Cardiac muscle cell (in vitro differentiated cells and primary cell): ENCODE data around the gene FHOD1. TPM values are rescaled to one million over a fixed set of nuclear protein-coding genes. Genes with fewer than 3 reads are reported as not detected.

Source experiments
- DNase-seq, 2 donors: peaks; one replicate each; pipeline versions ENCODE4 v3.0.0 to v3.0.0-alpha.2; 2010 to 2017; ENCODE audit warnings: low read depth in 1 of 2, low spot score in 1 of 2
- H3K27ac ChIP-seq: fragments of 200-600 bp; sonication (generic); 2 replicates; pipeline ENCODE4 v1.5.1; 2016
- H3K27me3 ChIP-seq: fragments of 200-600 bp; sonication (generic); 2 replicates; pipeline ENCODE4 v1.6.0; 2016; ENCODE audit warnings: control low read depth
- H3K36me3 ChIP-seq: fragments of 200-600 bp; sonication (generic); 2 replicates; pipeline ENCODE4 v1.5.1; 2016; ENCODE audit warnings: control low read depth
- H3K4me1 ChIP-seq: fragments of 200-600 bp; sonication (generic); 2 replicates; pipeline ENCODE4 v1.8.1; 2017; ENCODE audit warnings: low read depth, mild to moderate bottlenecking, mixed run types
- H3K4me3 ChIP-seq: fragments of 200-600 bp; sonication (generic); 2 replicates; pipeline ENCODE4 v1.5.1; 2016; ENCODE audit warnings: mild to moderate bottlenecking
- H3K9me3 ChIP-seq: fragments of 200-600 bp; sonication (generic); 2 replicates; pipeline ENCODE4 v1.5.1; 2017; ENCODE audit warnings: low read depth, mild to moderate bottlenecking, control low read depth
- CTCF ChIP-seq: IDR thresholded peaks from 2 replicates; pipeline ENCODE4 v1.5.1; 2012; ENCODE audit warnings: low read depth, mild to moderate bottlenecking, low read length
- polyA plus RNA-seq: library from polyadenylated mRNA; unstranded; fragments of >200 nt; fragmentation: Nextera tagmentation; extraction: Ambion mirVana; gene quantifications from 2 replicates; pipeline ENCODE4 v1.2.1, GENCODE V29; 2016
- total RNA-seq: library from RNA; depleted of rRNA; stranded (reverse); fragments of >200 nt; gene quantifications from 2 replicates; pipeline ENCODE4 v1.2.3, GENCODE V29; 2016

The FHOD1 gene
- total and polyA plus RNA-seq, 2 experiments from 2014 or later, result 17.9 to 18.5 TPM

- H3K9me3 ChIP-seq, result no peaks in the 10 kb centered on the region
- H3K27me3 ChIP-seq, result no peaks in the 10 kb centered on the region
- no peaks in the 10 kb centered on the region for H3K36me3 ChIP-seq
- H3K27ac ChIP-seq, result no peak overlapping the region
- no peak overlapping the region for H3K4me3 ChIP-seq
- peaks cover 4% of the 10 kb centered on the region for H3K4me1 ChIP-seq
- DNase-seq, result peak; percentile 73 to 77
- TF ChIP-seq CTCF, result peak; percentile 69
Observed at GRCh38 chr16:67260426-67261063, 13.3 kb upstream of the FHOD1 start.

GRCh38 chr16:67259705-67260104 is 12.4 kb upstream of the FHOD1 start:
- Histone ChIP-seq H3K4me3 (no peak overlapping the region), H3K9me3 (no peaks in the 10 kb centered on the region), H3K4me1 (peaks cover 4% of the 10 kb centered on the region), H3K27me3 (no peaks in the 10 kb centered on the region), H3K27ac (no peak overlapping the region), H3K36me3 (no peaks in the 10 kb centered on the region)
- DNase-seq, result no peak
- TF ChIP-seq CTCF, result no peak

GRCh38 chr16:67258161-67258835 is 11.0 kb upstream of the FHOD1 start:
- Histone ChIP-seq H3K4me1 (peaks cover 4% of the 10 kb centered on the region), H3K9me3 (no peaks in the 10 kb centered on the region), H3K27ac (no peak overlapping the region), H3K36me3 (no peaks in the 10 kb centered on the region), H3K4me3 (no peak overlapping the region), H3K27me3 (no peaks in the 10 kb centered on the region)
- TF ChIP-seq CTCF, result no peak
- no peak for DNase-seq

- H3K9me3 ChIP-seq, result no peaks in the 10 kb centered on the region
- H3K4me3 ChIP-seq, result no peak overlapping the region
- H3K36me3 ChIP-seq, result no peaks in the 10 kb centered on the region
- peaks cover 4% of the 10 kb centered on the region for H3K4me1 ChIP-seq
- DNase-seq, result no peak
- TF ChIP-seq CTCF, result no peak
- no peak overlapping the region for H3K27ac ChIP-seq
- no peaks in the 10 kb centered on the region for H3K27me3 ChIP-seq
Observed at GRCh38 chr16:67257486-67258160, 10.3 kb upstream of the FHOD1 start.

- Histone ChIP-seq H3K4me1 (peaks cover 4% of the 10 kb centered on the region), H3K9me3 (no peaks in the 10 kb centered on the region), H3K27me3 (no peaks in the 10 kb centered on the region), H3K4me3 (no peak overlapping the region), H3K36me3 (no peaks in the 10 kb centered on the region), H3K27ac (no peak overlapping the region)
- TF ChIP-seq CTCF, result no peak
- DNase-seq, result no peak
Observed at GRCh38 chr16:67256701-67257230, 9.5 kb upstream of the FHOD1 start.
